Activated gamma-delta T cell treated with Interleukin-2 at 50 U/mL for 16 hours (primary cell): ENCODE results near the gene SDC3.
"Not testable (repeated sequence)": the region's sequence is repeated elsewhere in the genome, so short reads cannot be mapped to it uniquely, and the experiment has no call there.

Experiments used
- DNase-seq: peaks from one replicate; pipeline ENCODE4 v3.0.0-alpha.2; 2020

Gene SDC3, protein sequence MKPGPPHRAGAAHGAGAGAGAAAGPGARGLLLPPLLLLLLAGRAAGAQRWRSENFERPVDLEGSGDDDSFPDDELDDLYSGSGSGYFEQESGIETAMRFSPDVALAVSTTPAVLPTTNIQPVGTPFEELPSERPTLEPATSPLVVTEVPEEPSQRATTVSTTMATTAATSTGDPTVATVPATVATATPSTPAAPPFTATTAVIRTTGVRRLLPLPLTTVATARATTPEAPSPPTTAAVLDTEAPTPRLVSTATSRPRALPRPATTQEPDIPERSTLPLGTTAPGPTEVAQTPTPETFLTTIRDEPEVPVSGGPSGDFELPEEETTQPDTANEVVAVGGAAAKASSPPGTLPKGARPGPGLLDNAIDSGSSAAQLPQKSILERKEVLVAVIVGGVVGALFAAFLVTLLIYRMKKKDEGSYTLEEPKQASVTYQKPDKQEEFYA

DNA sequence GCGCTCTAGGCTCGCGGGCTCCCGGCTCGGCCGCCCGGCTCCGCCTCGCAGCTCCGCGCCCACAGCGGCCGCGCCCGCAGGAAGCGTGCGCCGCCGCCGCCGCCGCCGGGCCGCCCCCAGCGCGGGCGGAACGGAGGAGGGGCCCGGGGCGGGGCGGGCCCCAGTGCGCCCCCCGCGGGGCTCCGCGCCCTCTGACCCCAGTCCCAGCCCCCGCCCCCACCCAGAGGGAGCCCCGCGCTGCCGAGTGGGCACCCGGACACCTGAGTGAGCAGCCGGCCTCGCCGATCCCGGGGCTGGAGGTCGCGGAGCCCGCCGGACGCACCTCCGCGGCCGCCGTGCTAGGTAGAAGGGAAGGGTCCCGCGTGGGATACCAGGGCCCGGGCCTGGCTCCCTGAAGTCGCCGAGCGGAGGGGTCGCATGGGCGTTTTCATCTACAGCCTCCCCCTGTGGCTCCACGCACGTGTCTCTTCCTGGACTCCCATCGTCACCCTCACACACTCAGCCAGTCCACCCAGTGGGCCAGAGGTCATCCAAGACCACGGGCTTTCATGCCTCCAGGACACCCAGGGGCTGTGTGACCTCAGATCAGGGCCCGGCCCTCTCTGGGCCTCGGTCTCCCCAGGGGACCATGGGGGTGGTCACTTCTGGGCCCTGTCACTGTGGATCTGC is at the start of gene SDC3:
Gene SDC3 (minus strand): TSS at position 63 of the 669 bp plus-strand sequence. CDS start 172 bp downstream, outside the sequence.
- DNase-seq = no peak

DNA sequence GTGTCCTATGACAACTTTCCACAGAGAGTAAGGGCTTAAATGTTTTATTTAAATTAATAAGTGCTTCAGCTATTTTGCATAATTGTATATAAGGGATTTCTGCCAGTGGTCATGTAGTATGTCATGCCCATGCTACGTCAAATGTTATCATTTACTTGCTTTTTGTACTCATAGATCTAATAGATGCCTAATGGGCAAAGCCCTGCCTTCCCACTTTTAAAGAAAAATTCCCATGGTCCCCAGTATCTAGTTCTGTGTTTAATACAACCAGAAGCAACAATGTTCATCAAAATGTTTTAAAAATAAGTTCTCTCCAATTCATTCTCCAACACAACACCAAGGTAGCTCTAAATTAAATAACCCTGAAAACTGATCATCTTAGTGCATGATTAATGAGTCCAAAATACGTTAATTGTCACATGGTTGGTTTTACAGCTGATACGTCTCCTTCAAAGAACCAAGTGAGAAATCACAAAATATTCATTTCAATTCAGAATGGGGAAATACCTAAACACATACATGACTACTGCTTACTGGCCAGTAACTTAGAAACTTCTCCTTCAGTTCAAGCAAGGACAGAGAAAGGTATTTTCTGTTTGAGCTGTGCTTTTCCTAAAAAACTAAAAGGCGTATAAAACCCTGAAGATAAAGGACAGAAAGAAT is 49.1 kb upstream of the SDC3 start:
- no peak for DNase-seq

DNA sequence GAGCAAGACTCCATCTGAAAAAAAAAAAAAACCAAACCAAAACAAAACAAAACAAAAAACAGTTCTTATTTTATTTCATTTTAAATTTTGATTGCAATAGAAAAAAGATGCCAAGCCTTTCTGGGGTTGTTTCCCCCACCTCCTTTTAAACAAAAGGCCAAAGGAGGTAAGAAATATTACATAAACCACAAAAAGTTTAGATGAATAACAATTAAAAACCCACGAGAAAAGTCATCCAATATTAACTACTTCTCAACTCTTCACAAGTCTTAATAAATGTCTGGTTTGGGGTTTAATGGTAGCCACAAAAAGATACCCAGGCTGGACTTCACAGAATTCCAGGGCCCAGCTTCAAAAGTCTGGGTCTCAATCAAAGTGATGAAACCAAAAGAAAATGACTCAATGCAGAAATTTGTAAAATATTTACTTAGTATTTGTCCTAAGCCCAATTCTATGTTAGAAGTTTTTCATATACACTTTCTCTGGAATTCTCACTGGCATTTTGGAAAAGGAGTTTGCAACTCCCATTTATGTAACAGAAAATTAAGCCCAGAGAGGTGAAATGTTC is 47.0 kb upstream of the SDC3 start:
- DNase-seq = no peak

DNA sequence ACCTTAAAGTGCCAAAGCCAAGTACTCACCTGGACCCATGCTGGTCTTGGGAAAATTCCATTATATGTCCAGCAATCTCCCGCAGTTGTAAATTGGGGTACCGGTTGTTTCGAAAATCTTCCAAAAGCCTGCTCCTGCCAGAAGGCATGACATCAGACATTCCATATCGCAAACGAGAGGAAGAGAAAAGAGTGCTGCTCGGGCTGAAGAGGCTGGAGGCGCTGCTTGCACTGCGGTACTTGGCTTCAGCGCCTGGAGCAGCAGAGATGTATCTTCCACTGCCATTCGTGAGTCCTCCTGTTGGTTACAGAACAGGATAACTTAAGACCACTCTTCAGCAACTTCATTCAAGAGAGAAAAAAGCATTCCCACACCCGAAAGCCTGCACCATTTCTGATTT is 45.1 kb upstream of the SDC3 start:
- no peak for DNase-seq

- DNase-seq = no peak
Measured at GRCh38 chr1:30952098-30952497, 43.5 kb upstream of the SDC3 start.

GRCh38 chr1:30950700-30951099 is 42.1 kb upstream of the SDC3 start:
- no peak for DNase-seq

DNA sequence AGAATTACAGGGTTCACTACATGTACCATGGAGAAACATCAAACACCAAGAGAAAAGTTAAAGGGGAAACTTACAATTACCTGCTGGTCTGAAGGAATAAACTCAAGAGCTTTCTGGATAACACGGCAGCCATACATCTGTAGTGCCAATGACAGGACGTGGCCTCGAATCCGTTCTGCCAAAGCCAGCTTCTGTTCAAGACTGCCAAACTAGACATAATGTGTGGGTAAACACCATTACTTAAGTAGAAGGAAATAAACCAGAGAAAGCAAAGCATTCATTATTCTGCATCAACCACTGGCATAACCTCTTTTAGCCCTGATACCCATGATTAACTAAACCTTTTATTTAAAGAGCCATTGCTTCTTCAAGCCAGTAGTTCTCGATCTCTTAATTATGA is 41.5 kb upstream of the SDC3 start:
- no peak for DNase-seq

- DNase-seq = not testable (repeated sequence)
Measured at GRCh38 chr1:30949487-30949838, 40.9 kb upstream of the SDC3 start.

DNA sequence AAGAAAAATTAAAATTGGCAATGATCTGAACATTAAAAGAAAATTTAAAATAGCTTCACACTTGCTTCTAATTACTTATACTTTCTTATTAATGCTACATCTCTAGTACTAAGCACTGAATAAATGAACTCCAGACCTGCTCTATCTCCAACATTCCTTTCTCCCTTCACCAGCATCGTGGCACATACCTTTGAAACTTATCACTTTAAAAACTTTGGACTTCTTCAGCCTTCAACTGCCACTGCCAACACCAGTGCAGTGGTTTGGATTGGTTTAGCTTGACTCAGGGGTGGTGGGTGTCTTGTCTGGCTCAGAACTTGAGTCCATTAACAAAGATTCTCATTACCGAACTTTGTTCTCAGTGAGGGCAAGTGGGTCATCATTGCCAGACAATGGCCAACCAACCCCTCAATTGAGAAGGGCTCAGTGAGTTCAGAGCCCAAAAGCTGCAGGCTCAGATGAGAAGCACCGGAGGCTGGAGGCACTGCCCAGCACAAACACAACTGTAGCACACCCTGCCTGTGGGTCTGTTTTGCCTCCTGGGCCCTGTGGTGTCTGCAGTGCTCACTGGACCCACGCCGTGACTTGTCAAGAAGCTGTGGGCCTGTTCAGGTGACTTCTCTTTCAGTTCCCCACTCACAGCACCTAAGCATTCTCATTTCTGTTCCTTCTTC is 40.4 kb upstream of the SDC3 start:
- DNase-seq = not testable (repeated sequence)

DNA sequence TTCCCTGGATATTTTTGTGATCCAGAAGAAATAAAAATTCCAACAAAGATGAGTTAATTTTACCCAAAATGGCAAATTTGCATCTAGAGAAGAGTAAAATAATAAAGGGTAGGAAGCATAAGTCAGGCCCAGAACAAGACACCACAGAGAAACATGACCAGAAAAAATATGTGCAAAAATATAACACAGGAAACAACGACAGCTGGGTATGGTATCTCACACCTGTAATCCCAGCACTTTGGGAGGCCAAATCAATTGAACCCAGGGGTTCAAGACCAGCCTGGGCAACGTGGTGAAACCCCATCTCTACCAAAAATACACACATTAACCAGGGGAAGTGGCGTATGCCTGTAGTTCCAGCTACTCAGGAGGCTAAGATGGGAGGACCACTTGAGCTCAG is 39.7 kb upstream of the SDC3 start:
- DNase-seq = no peak

- no peak for DNase-seq
Measured at GRCh38 chr1:30947212-30947611, 38.7 kb upstream of the SDC3 start.

DNA sequence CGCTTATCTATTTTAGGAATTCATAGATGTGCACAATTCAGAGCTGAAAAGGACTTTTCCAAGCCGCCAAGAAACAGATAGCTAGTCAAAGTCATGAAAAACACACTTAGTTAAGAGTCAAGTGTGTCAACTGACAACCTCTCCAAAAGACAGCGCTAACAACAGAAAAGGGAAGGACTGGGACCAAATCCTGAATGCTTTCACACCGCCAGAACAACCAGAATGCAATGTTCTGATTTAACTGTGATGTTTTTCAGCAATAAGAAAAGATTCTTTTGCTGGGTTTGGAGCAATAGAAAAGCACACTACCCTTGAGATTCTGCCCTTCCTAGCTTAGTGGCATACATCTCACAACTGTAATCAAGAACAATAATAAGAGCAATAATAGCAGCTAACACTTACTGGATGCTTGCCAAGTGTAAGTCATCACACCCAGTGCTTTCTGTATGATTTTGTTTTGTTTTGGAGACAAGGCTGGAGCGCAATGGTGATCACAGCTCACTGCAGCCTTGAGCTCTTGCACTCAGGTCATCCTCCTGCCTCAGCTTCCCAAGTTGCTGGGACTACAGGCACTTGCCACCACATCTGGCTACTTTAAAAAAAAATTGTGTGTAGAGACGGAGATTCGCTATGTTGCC is 33.9 kb upstream of the SDC3 start:
- no peak for DNase-seq

- DNase-seq = no peak
Measured at GRCh38 chr1:30940541-30940940, 32.0 kb upstream of the SDC3 start.

GRCh38 chr1:30936541-30937171 is 28.1 kb upstream of the SDC3 start:
- DNase-seq = no peak

DNA sequence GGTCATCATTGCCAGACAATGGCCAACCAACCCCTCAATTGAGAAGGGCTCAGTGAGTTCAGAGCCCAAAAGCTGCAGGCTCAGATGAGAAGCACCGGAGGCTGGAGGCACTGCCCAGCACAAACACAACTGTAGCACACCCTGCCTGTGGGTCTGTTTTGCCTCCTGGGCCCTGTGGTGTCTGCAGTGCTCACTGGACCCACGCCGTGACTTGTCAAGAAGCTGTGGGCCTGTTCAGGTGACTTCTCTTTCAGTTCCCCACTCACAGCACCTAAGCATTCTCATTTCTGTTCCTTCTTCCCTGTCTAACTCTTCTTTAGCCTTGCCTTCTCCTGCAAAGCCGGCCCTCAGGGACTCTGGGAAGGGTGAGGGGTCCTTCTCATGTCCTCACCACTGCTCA is 27.2 kb upstream of the SDC3 start:
- DNase-seq = not testable (repeated sequence)

DNA sequence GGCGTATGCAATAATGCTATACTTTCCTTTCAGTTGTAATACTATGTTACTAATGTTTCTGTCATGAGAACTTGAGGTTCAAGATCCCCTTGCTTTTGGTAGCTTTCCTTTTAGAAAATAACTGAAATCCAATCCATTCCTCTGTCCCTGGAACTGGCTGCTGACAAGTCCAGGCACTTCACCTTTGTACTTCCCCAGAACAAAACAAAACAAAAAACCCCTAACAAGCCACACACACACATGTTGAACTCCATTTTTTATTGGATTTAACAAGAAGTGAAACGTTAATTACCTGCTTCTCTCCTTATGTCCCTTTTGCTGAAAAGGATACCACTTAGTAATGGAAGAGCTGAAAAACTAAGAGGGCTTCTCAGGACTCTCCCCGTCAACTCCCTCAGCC is 26.1 kb upstream of the SDC3 start:
- DNase-seq = no peak

DNA sequence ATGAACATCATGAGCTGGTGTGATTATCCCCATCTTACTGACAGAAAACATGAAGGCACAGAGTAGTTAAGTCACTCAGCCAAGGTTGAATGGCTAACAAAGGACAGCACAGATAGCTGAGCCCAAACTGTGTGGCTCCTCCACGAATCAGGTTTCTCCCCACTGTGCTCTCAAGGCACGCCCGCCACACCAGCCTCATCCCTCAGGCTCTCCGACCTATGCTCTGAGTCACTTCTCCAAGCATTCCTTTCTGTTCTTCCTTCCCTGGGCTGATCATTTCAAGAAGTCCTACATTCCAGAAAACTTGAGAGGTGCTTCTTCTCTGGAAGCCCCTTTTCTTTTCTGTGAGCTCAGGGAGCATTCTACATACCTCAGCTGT is 25.3 kb upstream of the SDC3 start:
- DNase-seq = no peak

DNA sequence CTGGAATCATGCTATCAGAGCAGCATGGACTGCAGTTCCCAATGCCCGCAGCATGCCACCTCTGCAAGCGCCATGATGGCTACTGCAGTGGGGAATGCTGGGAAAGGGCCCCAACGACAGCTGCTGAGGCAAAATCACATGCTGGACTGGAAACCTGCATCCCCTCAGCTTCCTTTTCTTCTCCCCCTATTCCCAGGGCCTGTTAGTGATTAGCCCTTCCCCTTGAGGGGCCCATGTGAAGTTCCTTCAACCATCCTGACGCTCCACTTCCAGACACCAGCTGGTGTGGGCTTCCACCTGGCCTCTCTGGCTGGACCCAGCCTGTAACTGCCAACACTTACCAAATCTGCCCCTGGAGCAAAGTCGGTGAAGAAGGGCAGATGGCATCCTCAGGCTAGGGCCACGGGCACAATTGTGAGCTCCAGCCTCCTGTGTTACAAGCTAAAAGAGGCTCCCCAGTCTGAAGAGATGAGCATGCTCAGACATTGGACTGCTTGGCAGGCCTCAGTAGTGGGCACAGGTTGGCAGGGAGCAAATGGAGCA is 22.1 kb upstream of the SDC3 start:
- DNase-seq = no peak

GRCh38 chr1:30929944-30930525 is 21.5 kb upstream of the SDC3 start:
- no peak for DNase-seq

DNA sequence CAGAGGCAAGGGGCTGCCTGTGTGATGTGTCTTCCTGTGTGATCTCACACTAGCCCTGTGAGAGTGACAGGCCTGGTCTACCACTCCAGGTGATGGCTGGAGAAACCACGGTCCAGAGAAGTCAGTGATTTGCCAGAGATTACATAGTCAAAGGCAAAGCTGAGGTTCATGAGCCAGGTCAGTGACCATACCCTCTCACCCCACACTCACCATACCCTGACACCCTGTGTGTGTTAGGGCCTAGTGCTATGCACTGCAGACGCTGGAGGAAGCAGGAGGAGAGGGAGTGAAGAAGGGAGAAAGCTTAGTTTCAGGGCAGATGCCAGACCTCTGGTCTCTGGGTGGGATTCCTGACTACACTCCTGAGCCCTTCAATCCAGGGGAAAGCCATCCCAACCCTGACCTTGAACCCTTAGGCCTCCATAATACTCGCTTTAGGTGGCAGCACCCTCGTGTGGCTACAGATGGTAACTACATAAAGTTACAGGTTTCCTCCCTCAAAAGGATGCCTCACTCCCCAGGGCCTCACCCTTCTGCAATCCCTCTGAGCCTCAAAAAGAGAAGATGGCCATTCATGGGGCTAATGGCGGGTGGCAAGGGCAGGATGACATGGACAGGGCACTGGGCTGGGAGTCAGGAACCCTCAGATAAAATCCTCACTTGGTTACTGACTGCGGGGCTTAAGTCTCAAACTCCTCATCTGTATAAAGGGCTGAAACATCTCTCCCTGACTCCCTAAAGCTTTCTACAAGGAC is 20.8 kb upstream of the SDC3 start:
- peak; percentile 31 for DNase-seq

DNA sequence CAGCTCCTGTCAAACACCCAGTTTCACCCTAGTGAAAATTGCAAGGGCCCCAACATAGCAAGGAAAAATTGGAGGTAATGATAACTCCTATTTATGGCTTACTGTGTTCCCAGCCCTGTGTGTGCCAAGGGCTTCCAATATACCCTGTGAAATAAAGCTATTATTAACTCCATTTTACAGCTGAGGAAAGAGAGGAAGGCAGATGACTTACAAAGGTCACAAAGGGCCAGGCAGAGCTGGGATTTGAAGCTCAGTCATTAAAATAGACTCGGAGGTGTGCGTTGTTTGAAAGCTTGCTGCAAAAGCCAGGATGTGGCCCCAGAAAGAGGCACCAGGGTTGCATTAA is 20.2 kb upstream of the SDC3 start:
- no peak for DNase-seq
